Suppressor macrophage (primary cell): ENCODE data around the gene PSMG1.
"Not testable (repeated sequence)": the region's sequence is repeated elsewhere in the genome, so short reads cannot be mapped to it uniquely, and the experiment has no call there.

ENCODE experiments used
- DNase-seq, 4 experiments: peaks; one replicate each; pipeline ENCODE4 v3.0.0-alpha.2; 2020 to 2022

Gene PSMG1

GRCh38 chr21:39188521-39189139 is 5.4 kb upstream of the PSMG1 start:
- DNase-seq: no peak

- DNase-seq: no peak
These were observed 3.9 kb upstream of the PSMG1 start for GRCh38 chr21:39187141-39187540.

- DNase-seq: no peak
These were observed 3.4 kb upstream of the PSMG1 start for GRCh38 chr21:39186676-39187075.

GRCh38 chr21:39185157-39185556 is 1.9 kb upstream of the PSMG1 start:
- no peak for DNase-seq

DNA sequence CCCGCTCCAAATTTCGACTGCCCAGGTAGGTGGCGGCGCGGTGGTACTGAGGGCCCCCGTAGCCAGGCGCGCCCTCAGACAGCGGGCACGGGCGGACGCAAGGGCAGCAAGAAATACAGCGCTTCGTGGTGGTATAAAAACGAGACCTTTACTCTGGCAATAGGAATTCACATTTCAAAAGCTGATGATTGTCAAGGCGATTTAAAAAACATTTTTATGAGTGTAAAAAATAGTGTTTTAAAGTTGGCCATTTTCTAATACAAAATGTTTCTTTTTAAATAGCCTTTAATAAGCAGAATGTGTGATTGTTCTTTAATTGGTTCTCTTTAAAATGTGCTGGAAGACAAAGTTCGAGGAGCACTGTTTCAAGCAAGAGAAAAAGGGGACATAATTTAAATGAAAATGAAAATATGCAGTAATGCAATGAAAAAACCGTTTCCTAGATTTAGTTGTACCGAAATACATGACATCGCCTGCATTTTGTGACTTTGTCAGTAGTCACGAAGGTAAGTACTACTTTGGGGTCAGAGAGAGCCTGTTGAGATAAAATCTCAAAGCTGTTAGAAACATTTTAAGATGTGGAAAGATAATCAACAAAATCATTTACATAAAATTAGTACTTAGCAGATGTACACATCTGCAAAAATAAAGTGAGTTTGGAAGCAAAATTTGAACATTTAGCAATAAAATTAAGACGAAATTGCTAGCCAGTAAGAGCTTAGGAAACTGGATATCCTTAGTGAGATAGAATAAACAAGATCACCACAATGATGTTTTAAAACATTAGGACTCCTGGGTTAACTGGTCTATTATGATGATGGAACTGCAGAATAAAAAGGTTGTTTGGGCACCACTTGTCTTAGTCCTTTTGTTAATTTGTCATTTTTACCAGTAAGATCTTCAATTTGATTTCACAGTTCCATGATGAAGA is 1.1 kb upstream of the PSMG1 start:
- peak in 1 of 4 experiments; percentile 12 for DNase-seq

- peak; percentile 29 to 60 (median 52) for DNase-seq
These were observed 573 bp downstream of the PSMG1 start for GRCh38 chr21:39182484-39183271.

GRCh38 chr21:39182016-39182415 is 1.2 kb downstream of the PSMG1 start:
- no peak for DNase-seq

DNA sequence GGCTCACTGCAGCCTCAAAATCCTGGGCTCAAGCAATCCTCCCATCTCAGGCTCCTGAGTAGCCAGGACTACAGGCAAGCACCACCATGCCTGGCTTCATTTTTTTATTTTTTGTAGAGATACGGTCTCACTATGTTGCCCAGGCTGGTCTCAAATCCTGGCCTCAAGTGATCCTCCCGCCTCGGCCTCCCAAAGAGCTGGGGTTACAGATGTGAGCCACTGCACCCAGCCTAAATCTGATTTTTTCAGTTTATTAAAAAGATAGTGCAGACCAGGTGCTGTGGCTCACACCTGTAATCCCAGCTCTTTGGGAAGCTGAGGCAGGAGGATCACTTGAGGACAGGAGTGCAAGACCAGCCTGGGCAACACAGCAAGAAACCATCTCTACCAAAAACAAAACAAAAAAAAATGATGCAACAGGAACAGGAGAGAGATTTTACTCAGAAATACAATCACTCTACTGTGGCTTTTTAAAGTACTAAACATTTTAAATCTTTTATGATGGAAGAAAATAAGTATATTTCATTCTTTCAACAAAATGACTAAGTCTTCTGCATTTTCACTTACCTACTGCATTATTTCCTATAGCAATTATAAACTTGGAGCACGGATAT is 1.9 kb downstream of the PSMG1 start:
- DNase-seq: no peak

GRCh38 chr21:39180429-39181019 is 2.7 kb downstream of the PSMG1 start:
- DNase-seq: peak in 2 of 4 experiments; percentile 14 to 16

- DNase-seq: no peak
These were observed 4.8 kb downstream of the PSMG1 start for GRCh38 chr21:39178421-39178820.

- DNase-seq: no peak
These were observed 7.0 kb downstream of the PSMG1 start for GRCh38 chr21:39176271-39176709.

DNA sequence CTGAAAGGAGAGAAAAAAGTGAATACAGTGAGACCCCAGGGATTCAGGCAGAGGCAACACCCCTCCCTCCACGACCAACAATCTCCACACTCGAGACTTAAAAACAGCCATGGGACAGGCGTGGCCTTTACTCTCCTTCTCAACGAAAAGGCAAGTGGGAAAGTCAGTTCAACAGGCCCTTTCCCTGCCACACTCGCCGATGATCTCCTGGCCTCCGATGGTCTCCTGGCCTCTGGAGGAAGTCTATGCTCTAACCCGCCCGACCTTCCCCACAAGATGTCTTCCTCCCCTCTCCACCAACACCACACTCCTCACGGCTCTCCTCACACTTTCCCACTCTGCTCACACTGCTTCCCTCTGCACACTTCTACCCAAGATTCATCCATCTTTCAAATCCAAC is 7.6 kb downstream of the PSMG1 start:
- no peak for DNase-seq

GRCh38 chr21:39175154-39175553 is 8.1 kb downstream of the PSMG1 start:
- DNase-seq: peak in 3 of 4 experiments; percentile 28 to 56 (median 55)

GRCh38 chr21:39173716-39174680 is 9.3 kb downstream of the PSMG1 start:
- DNase-seq: peak in 2 of 4 experiments; percentile 11 to 29

GRCh38 chr21:39169906-39170305 is 13.3 kb downstream of the PSMG1 start:
- no peak for DNase-seq

DNA sequence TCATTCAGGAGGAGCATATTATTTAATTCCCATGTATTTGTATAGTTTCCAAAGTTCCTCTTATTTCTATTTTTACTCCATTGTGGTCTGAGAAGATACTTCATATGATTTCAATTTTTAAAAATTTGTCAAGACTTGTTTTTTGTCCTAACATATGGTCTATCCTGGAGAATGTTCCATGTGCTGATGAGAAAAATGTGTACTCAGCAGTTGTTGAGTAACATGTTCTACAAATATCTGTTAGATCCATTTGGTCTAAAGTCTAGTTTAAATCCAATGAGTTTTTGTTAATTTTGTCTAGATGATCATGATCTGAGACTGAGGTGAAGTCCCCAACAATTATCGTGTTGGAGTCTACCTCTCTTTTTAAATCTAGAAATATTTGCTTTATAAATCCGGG is 14.5 kb downstream of the PSMG1 start:
- no peak for DNase-seq

DNA sequence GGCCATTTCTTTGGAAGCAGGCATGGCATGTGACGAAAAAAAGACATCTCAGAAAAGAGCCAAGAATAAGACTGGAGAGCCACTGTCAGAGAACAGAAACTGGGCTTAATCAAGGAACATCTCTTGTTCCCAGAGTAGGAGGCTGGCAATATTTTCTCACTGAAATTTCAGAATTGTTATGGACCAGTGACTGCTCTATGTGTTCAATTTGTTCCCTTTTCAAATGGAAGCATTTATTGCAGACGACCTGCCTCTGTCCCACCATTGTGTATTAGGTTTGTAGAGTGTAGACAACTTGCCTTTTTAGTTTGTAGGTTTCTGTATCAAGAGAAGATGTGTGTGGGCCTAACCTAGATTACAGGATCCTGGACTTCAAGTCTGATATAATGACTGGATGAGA is 18.7 kb downstream of the PSMG1 start:
- no peak for DNase-seq

DNA sequence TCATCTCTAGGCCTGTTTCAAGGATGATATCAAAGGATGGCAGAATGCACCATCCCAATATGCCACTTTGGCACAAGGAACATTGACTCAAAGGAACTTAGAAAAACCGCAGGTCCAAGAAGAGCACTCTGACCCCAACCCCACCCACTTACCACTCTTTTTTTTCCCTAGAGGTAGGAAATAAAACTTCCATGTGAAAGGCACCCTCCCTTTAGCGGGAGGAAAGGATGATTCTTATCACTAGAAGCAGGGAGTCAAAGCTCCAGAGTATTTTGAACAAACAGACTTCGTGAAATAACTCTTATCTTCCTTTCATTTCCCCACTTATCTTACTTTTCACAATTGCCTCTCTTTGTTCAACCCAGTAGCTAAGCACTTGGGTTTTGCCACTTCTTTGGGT is 22.2 kb downstream of the PSMG1 start:
- DNase-seq: no peak

DNA sequence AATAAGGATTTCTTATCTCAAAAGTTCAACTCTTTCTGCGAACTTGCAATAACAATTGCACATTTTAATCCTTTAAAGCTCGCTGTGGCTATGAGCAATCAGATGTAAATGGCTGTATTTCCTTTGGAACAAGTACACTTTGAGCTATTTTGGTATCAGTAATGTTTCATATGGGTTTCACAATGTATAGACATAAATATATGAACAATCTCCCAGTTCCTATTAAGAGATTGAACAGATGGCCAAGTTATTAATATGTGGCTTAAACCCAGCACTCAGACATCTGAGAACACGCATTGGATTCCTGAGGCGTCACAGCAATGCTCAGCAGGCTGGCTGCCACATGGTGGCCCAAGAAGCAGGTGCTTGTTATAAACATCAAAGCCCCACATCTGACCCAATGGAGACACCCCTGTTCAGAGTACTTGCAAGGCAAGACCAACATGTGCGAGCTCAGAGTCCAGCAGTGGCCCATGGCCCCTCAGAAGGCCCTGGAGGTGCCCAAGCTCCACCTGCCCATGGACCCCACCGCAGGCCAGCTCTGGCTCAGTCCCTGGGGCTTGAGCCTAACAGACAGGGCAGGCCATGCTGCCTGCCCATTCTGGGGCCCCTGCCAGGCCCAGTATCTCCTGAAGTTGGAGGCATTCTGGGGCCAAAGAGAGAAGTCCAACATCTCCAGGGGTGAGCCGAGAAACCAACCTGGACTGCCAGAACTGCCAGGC is 23.7 kb downstream of the PSMG1 start:
- no peak for DNase-seq

GRCh38 chr21:39157241-39157640 is 26.0 kb downstream of the PSMG1 start:
- DNase-seq: not testable (repeated sequence)
